H1 (cell line): ENCODE data around the gene CCDC183. TPM values are rescaled to one million over a fixed set of nuclear protein-coding genes. Genes with fewer than 3 reads are reported as not detected.

Source experiments
- RAD21 ChIP-seq, 2 experiments: IDR thresholded peaks in 1 of 2; conservative IDR thresholded peaks in 1 of 2; 2 replicates each; pipeline ENCODE4 v1.6.1; 2011; ENCODE audit warnings: low read depth in 2 of 2, low read length in 2 of 2, improper control_type of control experiment in 1 of 2, inconsistent platforms in 1 of 2, mild to moderate bottlenecking in 1 of 2, moderate library complexity in 1 of 2
- polyA plus RNA-seq, 7 experiments: library from polyadenylated mRNA; depleted of rRNA in 3 of 7; stranded (reverse) in 5 of 7; unstranded in 2 of 7; fragments of >200 nt in 5 of 7; fragments of 200-250 nt in 2 of 7; gene quantifications; 1 replicate in 5 of 7; 2 replicates in 1 of 7; 4 replicates in 1 of 7; pipeline versions ENCODE4 v1.2.1 to v1.2.3, GENCODE V29; 2011 to 2013; ENCODE audit warnings: missing spikeins in 2 of 7, mixed read lengths in 2 of 7
- total RNA-seq: library from RNA; stranded (reverse); fragmentation: NEBNext Ultra II Directional; extraction: Animal tissue kit (Norgen Biotek cat#: 25700); gene quantifications from 2 replicates; pipeline ENCODE4 v1.2.1, GENCODE V29; 2021

The CCDC183 gene
- total and polyA plus RNA-seq, 2 of the 8 experiments (the other 6 are each of a cell fraction or from before 2014, with no cell fraction given): 0.51 to 1.6 TPM

GRCh38 chr9:136831720-136832104 lies 35.6 kb downstream of the CCDC183 start (continued):
- TF ChIP-seq RAD21 (IDR thresholded peaks at IDR 0.05 in 1 of 2, conservative IDR thresholded peaks at IDR 0.05 in 1 of 2; ENCODE audit: low read depth in 2 of 2, low read length in 2 of 2): no peak
